Esophagus muscularis mucosa (tissue), 3 donors: ENCODE data around the gene GPR22.

Source experiments
- CTCF ChIP-seq, 3 experiments: fragments of 200-600 bp in 2 of 3; fragments of 450-650 bp in 1 of 3; sonication (generic) in 2 of 3; IDR thresholded peaks; one replicate each; pipeline ENCODE4 v1.5.1; 2017 to 2019; ENCODE audit warnings: antibody characterized with exemption in 3 of 3, mild to moderate bottlenecking in 2 of 3, moderate library complexity in 1 of 3
- POLR2A ChIP-seq: fragments of 450-650 bp; IDR thresholded peaks from one replicate; pipeline ENCODE4 v1.6.1; 2017; ENCODE audit warnings: antibody characterized with exemption, moderate library complexity, mild to moderate bottlenecking, low read depth
- POLR2AphosphoS5 ChIP-seq, 2 donors: sonication (generic); formaldehyde crosslinking; IDR thresholded peaks; one replicate each; pipeline ENCODE4 v1.6.1; 2017; ENCODE audit warnings: antibody characterized with exemption in 2 of 2

- TF ChIP-seq CTCF (IDR thresholded peaks at IDR 0.05) (no peak), POLR2A (no peak), POLR2AphosphoS5 (IDR thresholded peaks at IDR 0.05) (no peak)
These were observed 11.1 kb downstream of the GPR22 start for GRCh38 chr7:107480932-107481331.
